Measurements from ENCODE around the gene YIPF2.
"Not testable (repeated sequence)": the region's sequence is repeated elsewhere in the genome, so short reads cannot be mapped to it uniquely, and the experiment has no call there.

YIPF2 gene

GRCh38 chr19:10908380-10908960, 20.0 kb downstream of the YIPF2 start:
- DNase-seq = no peak

GRCh38 chr19:10907925-10908324, 20.5 kb downstream of the YIPF2 start:
- DNase-seq = no peak

- no peak for DNase-seq
These were observed 29.2 kb downstream of the YIPF2 start for GRCh38 chr19:10899151-10899653.

GRCh38 chr19:10898633-10899032, 29.8 kb downstream of the YIPF2 start:
- DNase-seq = no peak

- no peak for DNase-seq
These were observed 31.4 kb downstream of the YIPF2 start for GRCh38 chr19:10896851-10897526.

- no peak for DNase-seq
These were observed 32.5 kb downstream of the YIPF2 start for GRCh38 chr19:10895920-10896319.

- DNase-seq = no peak
These were observed 33.1 kb downstream of the YIPF2 start for GRCh38 chr19:10895363-10895762.

GRCh38 chr19:10894911-10895213, 33.6 kb downstream of the YIPF2 start:
- no peak for DNase-seq

- no peak for DNase-seq
These were observed 36.2 kb downstream of the YIPF2 start for GRCh38 chr19:10892256-10892655.

- peak; percentile 42 for DNase-seq
These were observed 36.9 kb downstream of the YIPF2 start for GRCh38 chr19:10891405-10892086.

- no peak for DNase-seq
These were observed 38.6 kb downstream of the YIPF2 start for GRCh38 chr19:10889880-10890279.

GRCh38 chr19:10888421-10888866, 40.0 kb downstream of the YIPF2 start:
- DNase-seq = no peak

GRCh38 chr19:10887616-10888367, 40.6 kb downstream of the YIPF2 start:
- DNase-seq = no peak

- no peak for DNase-seq
These were observed 43.0 kb downstream of the YIPF2 start for GRCh38 chr19:10885201-10886169.

GRCh38 chr19:10884274-10884673, 44.2 kb downstream of the YIPF2 start:
- DNase-seq = no peak

GRCh38 chr19:10882108-10882457, 46.4 kb downstream of the YIPF2 start:
- DNase-seq = no peak

- no peak for DNase-seq
These were observed 46.9 kb downstream of the YIPF2 start for GRCh38 chr19:10881403-10882107.

- DNase-seq = no peak
These were observed 50.2 kb downstream of the YIPF2 start for GRCh38 chr19:10878253-10878652.

GRCh38 chr19:10877608-10878007, 50.8 kb downstream of the YIPF2 start:
- DNase-seq = not testable (repeated sequence)

- DNase-seq = no peak
These were observed 51.8 kb downstream of the YIPF2 start for GRCh38 chr19:10876459-10877240.

GRCh38 chr19:10874024-10874423, 54.4 kb downstream of the YIPF2 start:
- no peak for DNase-seq
